HepG2 (cell line): ENCODE data around the gene CLP1. TPM values are rescaled to one million over a fixed set of nuclear protein-coding genes. Genes with fewer than 3 reads are reported as not detected.

ENCODE experiments used
- FOXP1 ChIP-seq, 2 experiments: fragments of 450-650 bp in 1 of 2; IDR thresholded peaks; 2 replicates each; pipeline ENCODE4 v1.6.1; 2017 to 2018; ENCODE audit warnings: antibody characterized with exemption in 1 of 2
- GATAD1 ChIP-seq: IDR thresholded peaks from 2 replicates; pipeline ENCODE4 v1.6.1; 2016; ENCODE audit warnings: missing genetic modification reagents, missing compliant biosample characterization
- JARID2 ChIP-seq: sonication (generic); formaldehyde crosslinking; IDR thresholded peaks from 2 replicates; pipeline ENCODE4 v1.8.1; 2023; ENCODE audit warnings: missing genetic modification reagents, inconsistent platforms; ENCODE audit not compliant: insufficient replicate concordance
- PCBP2 ChIP-seq: fragments of 200-400 bp; formaldehyde crosslinking; optimal IDR thresholded peaks from 2 replicates; pipeline ENCODE3; 2018; ENCODE audit warnings: low read length, low read depth; ENCODE audit not compliant: poor library complexity, severe bottlenecking
- TBX2 ChIP-seq: sonication (generic); formaldehyde crosslinking; IDR thresholded peaks from 2 replicates; pipeline ENCODE4 v1.5.0; 2020; ENCODE audit warnings: missing genetic modification reagents, mild to moderate bottlenecking, borderline replicate concordance
- THAP11 ChIP-seq: IDR thresholded peaks from 2 replicates; pipeline ENCODE4 v1.6.1; 2016; ENCODE audit warnings: missing biosample characterization, missing genetic modification reagents
- ZBTB7B ChIP-seq: sonication (generic); formaldehyde crosslinking; IDR thresholded peaks from 2 replicates; pipeline ENCODE4 v1.4.0; 2020; ENCODE audit warnings: missing genetic modification reagents
- ZFP1 ChIP-seq: IDR thresholded peaks from 2 replicates; pipeline ENCODE4 v1.6.1; 2016
- ZNF20 ChIP-seq: sonication (generic); formaldehyde crosslinking; IDR thresholded peaks from 2 replicates; pipeline ENCODE4 v1.4.0; 2020; ENCODE audit warnings: mild to moderate bottlenecking, moderate library complexity, missing genetic modification reagents
- ZNF24 ChIP-seq: fragments of 450-650 bp; IDR thresholded peaks from 2 replicates; pipeline ENCODE4 v1.6.1; 2017; ENCODE audit warnings: antibody characterized with exemption, mild to moderate bottlenecking
- ZNF598 ChIP-seq: sonication (generic); formaldehyde crosslinking; IDR thresholded peaks from 2 replicates; pipeline ENCODE4 v1.5.1; 2020; ENCODE audit warnings: mild to moderate bottlenecking, missing genetic modification reagents, borderline replicate concordance
- ZNF616 ChIP-seq: sonication (generic); formaldehyde crosslinking; IDR thresholded peaks from 2 replicates; pipeline ENCODE4 v1.5.0; 2020; ENCODE audit warnings: low read depth, mild to moderate bottlenecking, missing genetic modification reagents
- ZNF674 ChIP-seq: sonication (generic); formaldehyde crosslinking; IDR thresholded peaks from 2 replicates; pipeline ENCODE4 v1.5.0; 2020; ENCODE audit warnings: low read depth, mild to moderate bottlenecking, missing genetic modification reagents
- ZSCAN22 ChIP-seq: sonication (generic); formaldehyde crosslinking; IDR thresholded peaks from 2 replicates; pipeline ENCODE4 v1.4.0; 2020; ENCODE audit warnings: mild to moderate bottlenecking, missing genetic modification reagents
- polyA plus RNA-seq, 8 experiments: library from polyadenylated mRNA; depleted of rRNA in 3 of 8; stranded (reverse) in 7 of 8; unstranded in 1 of 8; fragments of >200 nt; fragmentation: Illumina TruSeq in 4 of 8; extraction: Trizol in 4 of 8; gene quantifications; 2 replicates each; pipeline versions ENCODE4 v1.2.1 to v1.2.3, GENCODE V29; 2011 to 2016; ENCODE audit warnings: low read depth in 4 of 8, missing spikeins in 1 of 8, mixed read lengths in 1 of 8; ENCODE audit not compliant: insufficient read depth in 1 of 8
- total RNA-seq, 5 experiments: library from RNA; depleted of rRNA; stranded (reverse); fragments of >200 nt; fragmentation: Illumina TruSeq; extraction: Trizol; gene quantifications; 2 replicates each; pipeline ENCODE4 v1.2.3, GENCODE V29; 2016; ENCODE audit warnings: low read depth in 1 of 5
- TF ChIP-seq, protein P1 (sequence below): IDR thresholded peaks from 2 replicates; pipeline ENCODE4 v1.6.1; 2018; ENCODE audit warnings: missing genetic modification reagents, mild to moderate bottlenecking, missing compliant biosample characterization
- TF ChIP-seq, protein P2 (sequence below): sonication (generic); formaldehyde crosslinking; IDR thresholded peaks from 2 replicates; pipeline ENCODE4 v1.4.0; 2020; ENCODE audit warnings: missing genetic modification reagents
- TF ChIP-seq, protein P3 (sequence below): sonication (generic); formaldehyde crosslinking; IDR thresholded peaks from 2 replicates; pipeline ENCODE4 v1.5.0; 2020; ENCODE audit warnings: mild to moderate bottlenecking, missing genetic modification reagents
- TF ChIP-seq, protein P4 (sequence below): sonication (generic); formaldehyde crosslinking; IDR thresholded peaks from 2 replicates; pipeline ENCODE4 v1.4.0; 2020; ENCODE audit warnings: missing genetic modification reagents
- TF ChIP-seq, protein P5 (sequence below): sonication (generic); formaldehyde crosslinking; IDR thresholded peaks from 2 replicates; pipeline ENCODE4 v1.5.0; 2020; ENCODE audit warnings: missing genetic modification reagents

CLP1 gene
- total and polyA plus RNA-seq, 2 of the 13 experiments (the other 11 are each of a cell fraction or from before 2014, with no cell fraction given) = 14.6 to 24.8 TPM

DNA sequence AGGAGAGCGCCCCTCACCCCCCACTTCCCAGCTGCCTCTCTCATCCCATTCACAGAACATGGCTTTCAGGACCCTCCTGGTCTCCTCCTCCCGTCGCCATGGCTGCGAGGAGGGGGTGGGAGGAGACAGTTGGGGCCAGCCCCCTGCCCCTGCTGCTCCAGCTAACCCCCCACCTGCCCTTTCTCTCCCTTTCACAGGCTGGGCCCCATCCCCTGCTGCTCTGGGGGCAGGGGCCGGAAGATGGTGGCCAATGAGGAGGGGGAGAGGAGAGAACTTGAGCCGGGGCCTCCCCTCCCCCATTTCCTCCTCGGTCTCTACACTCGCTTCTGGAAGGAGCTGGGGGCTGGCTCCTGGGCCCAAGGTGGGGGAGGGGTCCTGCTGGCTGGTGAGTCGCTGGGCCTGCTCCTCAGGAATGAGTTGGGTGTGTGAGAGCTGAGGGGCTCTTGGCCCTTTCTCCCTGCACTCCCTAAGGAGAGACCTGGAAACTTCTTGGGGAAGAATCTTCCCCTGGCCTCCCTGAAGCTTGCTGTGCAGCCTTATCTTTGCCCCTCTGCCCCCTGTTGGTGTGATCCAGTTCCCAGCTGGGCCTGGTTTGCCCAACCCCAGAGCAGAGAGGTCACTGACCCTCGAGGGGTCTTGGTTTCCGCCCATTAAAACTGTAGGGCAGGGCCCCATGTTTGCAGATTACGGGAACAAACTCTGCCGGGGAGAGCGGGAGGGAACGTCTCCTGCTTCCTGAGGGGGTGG lies 18.1 kb upstream of the CLP1 start (continued):
- TF ChIP-seq, protein P1, sequence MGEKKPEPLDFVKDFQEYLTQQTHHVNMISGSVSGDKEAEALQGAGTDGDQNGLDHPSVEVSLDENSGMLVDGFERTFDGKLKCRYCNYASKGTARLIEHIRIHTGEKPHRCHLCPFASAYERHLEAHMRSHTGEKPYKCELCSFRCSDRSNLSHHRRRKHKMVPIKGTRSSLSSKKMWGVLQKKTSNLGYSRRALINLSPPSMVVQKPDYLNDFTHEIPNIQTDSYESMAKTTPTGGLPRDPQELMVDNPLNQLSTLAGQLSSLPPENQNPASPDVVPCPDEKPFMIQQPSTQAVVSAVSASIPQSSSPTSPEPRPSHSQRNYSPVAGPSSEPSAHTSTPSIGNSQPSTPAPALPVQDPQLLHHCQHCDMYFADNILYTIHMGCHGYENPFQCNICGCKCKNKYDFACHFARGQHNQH (CRISPR knock-in tag) = peak; percentile 55
- TF ChIP-seq ZNF674 (CRISPR knock-in tag) (no peak), ZNF598 (CRISPR knock-in tag) (no peak), ZNF24 (no peak), ZFP1 (CRISPR knock-in tag) (no peak), THAP11 (peak; percentile 35), TBX2 (peak; percentile 68), ZBTB7B (CRISPR knock-in tag) (peak; percentile 97), JARID2 (CRISPR knock-in tag) (no peak), ZNF616 (no peak), GATAD1 (no peak), PCBP2 (no peak), ZSCAN22 (no peak), ZNF20 (CRISPR knock-in tag) (0 out of 2 replicates have a peak, but pooled peaks have one; percentile 37), FOXP1 (IDR thresholded peaks at IDR 0.05) (no peak), FOXP1 (CRISPR knock-in tag; IDR thresholded peaks at IDR 0.05) (peak; percentile 33; the same call in 1 of the 2 replicates)
- TF ChIP-seq, protein P2, sequence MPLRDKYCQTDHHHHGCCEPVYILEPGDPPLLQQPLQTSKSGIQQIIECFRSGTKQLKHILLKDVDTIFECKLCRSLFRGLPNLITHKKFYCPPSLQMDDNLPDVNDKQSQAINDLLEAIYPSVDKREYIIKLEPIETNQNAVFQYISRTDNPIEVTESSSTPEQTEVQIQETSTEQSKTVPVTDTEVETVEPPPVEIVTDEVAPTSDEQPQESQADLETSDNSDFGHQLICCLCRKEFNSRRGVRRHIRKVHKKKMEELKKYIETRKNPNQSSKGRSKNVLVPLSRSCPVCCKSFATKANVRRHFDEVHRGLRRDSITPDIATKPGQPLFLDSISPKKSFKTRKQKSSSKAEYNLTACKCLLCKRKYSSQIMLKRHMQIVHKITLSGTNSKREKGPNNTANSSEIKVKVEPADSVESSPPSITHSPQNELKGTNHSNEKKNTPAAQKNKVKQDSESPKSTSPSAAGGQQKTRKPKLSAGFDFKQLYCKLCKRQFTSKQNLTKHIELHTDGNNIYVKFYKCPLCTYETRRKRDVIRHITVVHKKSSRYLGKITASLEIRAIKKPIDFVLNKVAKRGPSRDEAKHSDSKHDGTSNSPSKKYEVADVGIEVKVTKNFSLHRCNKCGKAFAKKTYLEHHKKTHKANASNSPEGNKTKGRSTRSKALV (CRISPR knock-in tag) = no peak
- TF ChIP-seq, protein P3, sequence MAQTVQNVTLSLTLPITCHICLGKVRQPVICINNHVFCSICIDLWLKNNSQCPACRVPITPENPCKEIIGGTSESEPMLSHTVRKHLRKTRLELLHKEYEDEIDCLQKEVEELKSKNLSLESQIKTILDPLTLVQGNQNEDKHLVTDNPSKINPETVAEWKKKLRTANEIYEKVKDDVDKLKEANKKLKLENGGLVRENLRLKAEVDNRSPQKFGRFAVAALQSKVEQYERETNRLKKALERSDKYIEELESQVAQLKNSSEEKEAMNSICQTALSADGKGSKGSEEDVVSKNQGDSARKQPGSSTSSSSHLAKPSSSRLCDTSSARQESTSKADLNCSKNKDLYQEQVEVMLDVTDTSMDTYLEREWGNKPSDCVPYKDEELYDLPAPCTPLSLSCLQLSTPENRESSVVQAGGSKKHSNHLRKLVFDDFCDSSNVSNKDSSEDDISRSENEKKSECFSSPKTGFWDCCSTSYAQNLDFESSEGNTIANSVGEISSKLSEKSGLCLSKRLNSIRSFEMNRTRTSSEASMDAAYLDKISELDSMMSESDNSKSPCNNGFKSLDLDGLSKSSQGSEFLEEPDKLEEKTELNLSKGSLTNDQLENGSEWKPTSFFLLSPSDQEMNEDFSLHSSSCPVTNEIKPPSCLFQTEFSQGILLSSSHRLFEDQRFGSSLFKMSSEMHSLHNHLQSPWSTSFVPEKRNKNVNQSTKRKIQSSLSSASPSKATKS = no peak
- TF ChIP-seq, protein P4, sequence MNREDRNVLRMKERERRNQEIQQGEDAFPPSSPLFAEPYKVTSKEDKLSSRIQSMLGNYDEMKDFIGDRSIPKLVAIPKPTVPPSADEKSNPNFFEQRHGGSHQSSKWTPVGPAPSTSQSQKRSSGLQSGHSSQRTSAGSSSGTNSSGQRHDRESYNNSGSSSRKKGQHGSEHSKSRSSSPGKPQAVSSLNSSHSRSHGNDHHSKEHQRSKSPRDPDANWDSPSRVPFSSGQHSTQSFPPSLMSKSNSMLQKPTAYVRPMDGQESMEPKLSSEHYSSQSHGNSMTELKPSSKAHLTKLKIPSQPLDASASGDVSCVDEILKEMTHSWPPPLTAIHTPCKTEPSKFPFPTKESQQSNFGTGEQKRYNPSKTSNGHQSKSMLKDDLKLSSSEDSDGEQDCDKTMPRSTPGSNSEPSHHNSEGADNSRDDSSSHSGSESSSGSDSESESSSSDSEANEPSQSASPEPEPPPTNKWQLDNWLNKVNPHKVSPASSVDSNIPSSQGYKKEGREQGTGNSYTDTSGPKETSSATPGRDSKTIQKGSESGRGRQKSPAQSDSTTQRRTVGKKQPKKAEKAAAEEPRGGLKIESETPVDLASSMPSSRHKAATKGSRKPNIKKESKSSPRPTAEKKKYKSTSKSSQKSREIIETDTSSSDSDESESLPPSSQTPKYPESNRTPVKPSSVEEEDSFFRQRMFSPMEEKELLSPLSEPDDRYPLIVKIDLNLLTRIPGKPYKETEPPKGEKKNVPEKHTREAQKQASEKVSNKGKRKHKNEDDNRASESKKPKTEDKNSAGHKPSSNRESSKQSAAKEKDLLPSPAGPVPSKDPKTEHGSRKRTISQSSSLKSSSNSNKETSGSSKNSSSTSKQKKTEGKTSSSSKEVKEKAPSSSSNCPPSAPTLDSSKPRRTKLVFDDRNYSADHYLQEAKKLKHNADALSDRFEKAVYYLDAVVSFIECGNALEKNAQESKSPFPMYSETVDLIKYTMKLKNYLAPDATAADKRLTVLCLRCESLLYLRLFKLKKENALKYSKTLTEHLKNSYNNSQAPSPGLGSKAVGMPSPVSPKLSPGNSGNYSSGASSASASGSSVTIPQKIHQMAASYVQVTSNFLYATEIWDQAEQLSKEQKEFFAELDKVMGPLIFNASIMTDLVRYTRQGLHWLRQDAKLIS (CRISPR knock-in tag) = no peak
- TF ChIP-seq, protein P5, sequence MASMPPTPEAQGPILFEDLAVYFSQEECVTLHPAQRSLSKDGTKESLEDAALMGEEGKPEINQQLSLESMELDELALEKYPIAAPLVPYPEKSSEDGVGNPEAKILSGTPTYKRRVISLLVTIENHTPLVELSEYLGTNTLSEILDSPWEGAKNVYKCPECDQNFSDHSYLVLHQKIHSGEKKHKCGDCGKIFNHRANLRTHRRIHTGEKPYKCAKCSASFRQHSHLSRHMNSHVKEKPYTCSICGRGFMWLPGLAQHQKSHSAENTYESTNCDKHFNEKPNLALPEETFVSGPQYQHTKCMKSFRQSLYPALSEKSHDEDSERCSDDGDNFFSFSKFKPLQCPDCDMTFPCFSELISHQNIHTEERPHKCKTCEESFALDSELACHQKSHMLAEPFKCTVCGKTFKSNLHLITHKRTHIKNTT (CRISPR knock-in tag) = no peak
